C4-2B (cell line): Measurements from ENCODE around the gene HOXB4.

Source experiments
- CTCF ChIP-seq: fragments of 450-650 bp; conservative IDR thresholded peaks from 2 replicates; pipeline ENCODE4 v1.5.1; 2017; ENCODE audit warnings: mild to moderate bottlenecking
- ZFX ChIP-seq: fragments of 450-650 bp; IDR thresholded peaks from 2 replicates; pipeline ENCODE4 v1.6.1; 2017

GRCh38 chr17:48563385-48563838, 14.7 kb downstream of the HOXB4 start:
- TF ChIP-seq CTCF (no peak), ZFX (no peak)
